ENCODE data around the gene CDK7.

DNA sequence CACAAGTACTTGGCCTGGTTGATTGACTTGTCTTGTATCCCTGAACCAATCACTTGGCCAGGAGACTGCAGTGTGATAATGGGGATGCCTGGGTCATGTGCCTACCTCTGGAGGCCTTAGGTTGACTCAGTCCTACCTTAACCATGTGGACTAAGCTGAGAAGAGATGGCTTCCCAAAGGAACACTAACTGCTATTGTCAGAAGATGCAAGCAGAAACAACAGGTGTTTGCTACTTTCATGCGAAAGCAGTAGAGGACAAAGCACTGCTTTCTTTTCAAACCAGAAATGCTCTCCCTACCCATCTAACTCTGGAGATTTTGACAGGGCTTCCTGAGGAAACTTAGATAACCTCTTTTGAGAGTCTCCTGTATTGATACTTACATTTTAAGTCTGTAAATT lies 22.9 kb downstream of the CDK7 start:
- TF ChIP-seq CTCF (IDR thresholded peaks at IDR 0.05) (no peak), POLR2AphosphoS5 (IDR thresholded peaks at IDR 0.05) (no peak)

Measured in suprapubic skin (tissue), 3 donors.